WERI-Rb-1 (cell line): ENCODE measurements around the gene SUSD4.

Experiments used
- DNase-seq: peaks from one replicate; pipeline ENCODE4 v3.0.0-alpha.2; 2020
- H3K27ac ChIP-seq: fragments of 250-450 bp; sonication (Bioruptor Pico); 2 replicates; pipeline ENCODE4 v1.5.1; 2020; ENCODE audit warnings: mild to moderate bottlenecking, moderate library complexity
- H3K27me3 ChIP-seq: fragments of 250-450 bp; sonication (Bioruptor Pico); 2 replicates; pipeline ENCODE4 v1.5.1; 2021; ENCODE audit warnings: mild to moderate bottlenecking, low read depth, moderate library complexity; ENCODE audit not compliant: insufficient read depth, severe bottlenecking
- H3K36me3 ChIP-seq: fragments of 250-450 bp; sonication (Bioruptor Pico); 2 replicates; pipeline ENCODE4 v1.5.1; 2020; ENCODE audit warnings: mild to moderate bottlenecking, moderate library complexity
- H3K4me3 ChIP-seq: 2 replicates; pipeline ENCODE4 v1.5.1; 2011; ENCODE audit warnings: low read depth, mild to moderate bottlenecking, control low read depth, low read length
- H3K9me3 ChIP-seq: fragments of 250-450 bp; sonication (Bioruptor Pico); 2 replicates; pipeline ENCODE4 v1.5.1; 2021; ENCODE audit warnings: mild to moderate bottlenecking, moderate library complexity; ENCODE audit not compliant: severe bottlenecking
- TF ChIP-seq, protein P1 (sequence below): IDR thresholded peaks from 2 replicates; pipeline ENCODE4 v1.5.1; 2011; ENCODE audit warnings: low read depth, mild to moderate bottlenecking, control low read depth, inconsistent platforms, low read length

The SUSD4 gene

GRCh38 chr1:223202376-223203033 is 161.5 kb downstream of the SUSD4 start:
- no peaks in the 10 kb centered on the region for H3K36me3 ChIP-seq

GRCh38 chr1:223201967-223202366 is 162.0 kb downstream of the SUSD4 start:
- Histone ChIP-seq H3K36me3 (no peaks in the 10 kb centered on the region), H3K9me3 (no peaks in the 10 kb centered on the region), H3K4me3 (no peak overlapping the region), H3K27me3 (no peaks in the 10 kb centered on the region), H3K27ac (no peak overlapping the region)
- DNase-seq = no peak
- TF ChIP-seq, protein P1, sequence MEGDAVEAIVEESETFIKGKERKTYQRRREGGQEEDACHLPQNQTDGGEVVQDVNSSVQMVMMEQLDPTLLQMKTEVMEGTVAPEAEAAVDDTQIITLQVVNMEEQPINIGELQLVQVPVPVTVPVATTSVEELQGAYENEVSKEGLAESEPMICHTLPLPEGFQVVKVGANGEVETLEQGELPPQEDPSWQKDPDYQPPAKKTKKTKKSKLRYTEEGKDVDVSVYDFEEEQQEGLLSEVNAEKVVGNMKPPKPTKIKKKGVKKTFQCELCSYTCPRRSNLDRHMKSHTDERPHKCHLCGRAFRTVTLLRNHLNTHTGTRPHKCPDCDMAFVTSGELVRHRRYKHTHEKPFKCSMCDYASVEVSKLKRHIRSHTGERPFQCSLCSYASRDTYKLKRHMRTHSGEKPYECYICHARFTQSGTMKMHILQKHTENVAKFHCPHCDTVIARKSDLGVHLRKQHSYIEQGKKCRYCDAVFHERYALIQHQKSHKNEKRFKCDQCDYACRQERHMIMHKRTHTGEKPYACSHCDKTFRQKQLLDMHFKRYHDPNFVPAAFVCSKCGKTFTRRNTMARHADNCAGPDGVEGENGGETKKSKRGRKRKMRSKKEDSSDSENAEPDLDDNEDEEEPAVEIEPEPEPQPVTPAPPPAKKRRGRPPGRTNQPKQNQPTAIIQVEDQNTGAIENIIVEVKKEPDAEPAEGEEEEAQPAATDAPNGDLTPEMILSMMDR = no peak

More at GRCh38 chr1:223202376-223203033, 161.5 kb downstream of the SUSD4 start:
- Histone ChIP-seq H3K9me3 (no peaks in the 10 kb centered on the region), H3K27ac (no peak overlapping the region), H3K27me3 (no peaks in the 10 kb centered on the region), H3K4me3 (no peak overlapping the region)
- TF ChIP-seq, protein P1 = no peak
- DNase-seq = no peak

GRCh38 chr1:223200903-223201302 is 163.1 kb downstream of the SUSD4 start:
- no peak for DNase-seq
- no peaks in the 10 kb centered on the region for H3K36me3 ChIP-seq
- H3K4me3 ChIP-seq = no peak overlapping the region
- no peaks in the 10 kb centered on the region for H3K27me3 ChIP-seq
- TF ChIP-seq, protein P1 = no peak
- no peaks in the 10 kb centered on the region for H3K9me3 ChIP-seq
- no peak overlapping the region for H3K27ac ChIP-seq

- no peaks in the 10 kb centered on the region for H3K9me3 ChIP-seq
Observed at GRCh38 chr1:223199094-223199647, 164.8 kb downstream of the SUSD4 start.

DNA sequence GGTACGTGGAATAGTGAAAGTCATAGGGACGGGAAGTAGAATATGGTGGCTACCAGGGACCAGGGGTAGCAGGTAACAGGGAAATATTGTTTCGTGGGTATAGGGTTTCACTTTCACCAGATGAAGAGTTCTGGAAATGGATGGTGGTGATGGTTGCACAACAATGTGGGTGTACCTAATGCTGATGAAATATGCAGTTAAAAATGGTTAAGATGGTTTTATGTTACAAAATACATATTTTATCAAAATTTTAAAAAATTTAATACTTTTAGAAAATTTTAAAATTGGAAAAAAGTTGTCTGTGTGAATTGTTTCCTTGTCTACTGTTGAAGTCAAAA is 165.4 kb downstream of the SUSD4 start:
- Histone ChIP-seq H3K9me3 (no peaks in the 10 kb centered on the region), H3K4me3 (no peak overlapping the region), H3K27ac (no peak overlapping the region), H3K36me3 (no peaks in the 10 kb centered on the region), H3K27me3 (no peaks in the 10 kb centered on the region)
- TF ChIP-seq, protein P1 = no peak
- no peak for DNase-seq

More at GRCh38 chr1:223199094-223199647, 164.8 kb downstream of the SUSD4 start:
- Histone ChIP-seq H3K27me3 (no peaks in the 10 kb centered on the region), H3K4me3 (no peak overlapping the region), H3K27ac (no peak overlapping the region), H3K36me3 (no peaks in the 10 kb centered on the region)
- no peak for DNase-seq
- TF ChIP-seq, protein P1 = no peak
